Right lobe of liver (tissue), 4 donors: ENCODE measurements around the gene PUS3.
"Not testable (repeated sequence)": the region's sequence is repeated elsewhere in the genome, so short reads cannot be mapped to it uniquely, and the experiment has no call there.

ENCODE experiments used
- CTCF ChIP-seq, 4 donors: fragments of 200-600 bp in 3 of 4; fragments of 450-650 bp in 1 of 4; IDR thresholded peaks; one replicate each; pipeline versions ENCODE4 v1.5.1 to v1.8.0; 2016 to 2022; ENCODE audit warnings: antibody characterized with exemption in 4 of 4, mild to moderate bottlenecking in 2 of 4
- POLR2A ChIP-seq: fragments of 450-650 bp; IDR thresholded peaks from one replicate; pipeline ENCODE4 v1.6.1; 2017; ENCODE audit warnings: antibody characterized with exemption, mild to moderate bottlenecking
- donor health status: DM: no; HTN: no; CAD: no.
- donor health status: DM: no; HTN: no; CAD: no.
- donor health status: DM: no; HTN: yes; CAD: no.

GRCh38 chr11:125862786-125863185 lies 40.2 kb downstream of the PUS3 start:
- TF ChIP-seq CTCF (IDR thresholded peaks at IDR 0.05); POLR2A: not testable (repeated sequence)
